Activated CD8-positive, alpha-beta T cell treated with anti-CD3 and anti-CD28 coated beads, Interleukin-2, amount 10 ng/mL, durations not matched to agents 7 days and 5 days (primary cell): ENCODE results near the gene MT1X. TPM values are rescaled to one million over a fixed set of nuclear protein-coding genes. Genes with fewer than 3 reads are reported as not detected.

ENCODE experiments used
- ATAC-seq: fragments of 150-1000 bp; cut with Tn5 transposase; one replicate; pipeline ENCODE4 v1.10.0; 2021; ENCODE audit warnings: moderate library complexity
- CTCF ChIA-PET: fragments of 350-600 bp; sonication (Branson Sonifier 250); formaldehyde crosslinking; loops from one replicate; lab custom pipeline; 2021; ENCODE audit warnings: antibody characterized with exemption; lab: Charles Lee
- POLR2A ChIA-PET: fragments of 350-600 bp; sonication (Branson Sonifier 250); formaldehyde crosslinking; loops from one replicate; lab custom pipeline; 2021; ENCODE audit warnings: antibody characterized with exemption; lab: Charles Lee
- DNase-seq: peaks from one replicate; pipeline ENCODE4 v3.0.0-alpha.2; 2020
- H3K27ac Mint-ChIP-seq: one replicate; pipeline ENCODE4 v1.8.0; 2021; ENCODE audit warnings: mild to moderate bottlenecking, mixed read lengths
- H3K27me3 Mint-ChIP-seq: one replicate; pipeline ENCODE4 v1.8.0; 2021; ENCODE audit warnings: low read depth, mixed read lengths
- H3K36me3 Mint-ChIP-seq: one replicate; pipeline ENCODE4 v1.8.0; 2021; ENCODE audit warnings: low read depth, mixed read lengths
- H3K4me1 Mint-ChIP-seq: one replicate; pipeline ENCODE4 v1.8.0; 2021; ENCODE audit warnings: low read depth, mixed read lengths
- H3K4me3 Mint-ChIP-seq: one replicate; pipeline ENCODE4 v1.8.0; 2021; ENCODE audit warnings: mild to moderate bottlenecking, mixed read lengths
- H3K9me3 Mint-ChIP-seq: one replicate; pipeline ENCODE4 v1.8.0; 2022; ENCODE audit warnings: mixed read lengths; ENCODE audit not compliant: insufficient read depth
- total RNA-seq, 2 experiments: library from RNA; stranded (reverse); gene quantifications; one replicate each; pipeline ENCODE4 v1.2.3, GENCODE V29; 2021

Gene MT1X
- total RNA-seq, 2 experiments from 2014 or later, result 85.3 to 86.0 TPM

DNA sequence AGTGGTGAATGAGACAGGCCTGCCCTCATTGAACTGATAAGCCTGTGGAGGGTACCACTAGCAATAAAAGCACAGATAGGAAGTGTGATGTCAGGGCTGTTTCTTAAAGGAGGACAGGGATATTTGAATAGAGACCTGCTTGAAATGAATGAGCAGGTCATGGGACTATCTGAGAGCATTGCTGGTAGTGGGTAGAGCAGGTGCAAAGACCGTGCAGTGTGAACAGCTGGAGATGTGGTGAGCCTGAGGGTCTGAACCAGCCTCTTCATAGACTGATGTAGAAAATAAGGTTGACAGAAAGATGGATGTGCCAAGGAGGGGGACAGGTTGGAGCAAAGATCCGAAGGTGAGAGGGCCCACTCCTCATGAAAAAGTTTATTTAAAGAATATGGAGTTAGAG, 50.1 kb downstream of the MT1X start:
- Mint-ChIP-seq H3K27ac (no peak overlapping the region), H3K9me3 (no peaks in the 10 kb centered on the region), H3K27me3 (no peaks in the 10 kb centered on the region), H3K36me3 (peaks cover 3% of the 10 kb centered on the region), H3K4me3 (no peak overlapping the region), H3K4me1 (peaks cover 24% of the 10 kb centered on the region)
- no peak for ATAC-seq
- DNase-seq, result no peak
- CTCF ChIA-PET, result interaction anchor here (1.2 kb wide), 1 partner anchor 31 kb away, joined by 4 read pairs; no protein-coding TSS in a partner anchor
- POLR2A ChIA-PET, result no interaction called here

DNA sequence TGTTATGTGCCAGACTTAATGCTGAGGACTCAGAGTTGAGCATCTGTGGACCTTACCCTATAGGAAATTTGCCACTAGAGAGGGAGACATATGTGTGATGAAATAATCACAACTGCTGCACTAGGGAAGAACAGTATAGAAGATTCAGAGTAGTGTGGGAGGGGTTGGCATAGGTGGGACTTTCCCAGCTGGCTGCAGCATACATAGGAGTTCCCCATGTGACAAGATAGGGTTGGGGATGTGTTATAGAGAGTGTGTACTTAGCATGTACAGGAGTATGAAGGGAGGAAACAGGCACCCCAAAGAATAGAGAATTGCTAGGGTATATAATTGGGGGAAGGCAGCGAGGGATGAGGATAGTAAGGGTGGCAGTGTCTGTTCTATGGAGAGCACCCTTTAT, 50.6 kb downstream of the MT1X start:
- ATAC-seq, result no peak
- peaks cover 21% of the 10 kb centered on the region for H3K4me1 Mint-ChIP-seq
- H3K36me3 Mint-ChIP-seq, result peaks cover 4% of the 10 kb centered on the region
- no peak overlapping the region for H3K27ac Mint-ChIP-seq
- no peaks in the 10 kb centered on the region for H3K27me3 Mint-ChIP-seq
- POLR2A ChIA-PET, result no interaction called here
- CTCF ChIA-PET, result interaction anchor here (1.2 to 1.8 kb wide), 2 partner anchors 24 to 31 kb away, joined by 4 to 6 read pairs; no protein-coding TSS in a partner anchor
- no peaks in the 10 kb centered on the region for H3K9me3 Mint-ChIP-seq
- no peak for DNase-seq
- H3K4me3 Mint-ChIP-seq, result no peak overlapping the region

Other genes starting within 250 kb of the MT1X start
- gene NUDT21, start 231.1 kb upstream of the MT1X start, total RNA-seq, result 100 to 1,000 TPM; 237 TPM
- 10 to 100 TPM; 41.8 to 42.0 TPM for gene OGFOD1, start 230.9 kb upstream of the MT1X start, total RNA-seq
- gene BBS2, start 162.4 kb upstream of the MT1X start, total RNA-seq, result 1 to 10 TPM; 8.4 to 9.6 TPM
- gene MT4, start 117.4 kb upstream of the MT1X start, total RNA-seq, result not detected
- gene MT3, start 92.9 kb upstream of the MT1X start, total RNA-seq, result 1 to 10 TPM; 6.2 to 7.5 TPM
- gene MT2A, start 73.9 kb upstream of the MT1X start, total RNA-seq, result 100 to 1,000 TPM; 186 to 210 TPM
- gene MT1E, start 56.7 kb upstream of the MT1X start, total RNA-seq, result 10 to 100 TPM; 65.0 to 74.8 TPM
- gene MT1M, start 49.8 kb upstream of the MT1X start, total RNA-seq, result not detected
- not detected for gene MT1A, start 43.8 kb upstream of the MT1X start, total RNA-seq
- gene MT1B, start 30.6 kb upstream of the MT1X start, total RNA-seq, result not detected
- 10 to 100 TPM; 25.8 to 28.0 TPM for gene MT1F, start 24.5 kb upstream of the MT1X start, total RNA-seq
- 10 to 100 TPM; 30.6 to 36.2 TPM for gene MT1G, start 14.4 kb upstream of the MT1X start, total RNA-seq
- 1 to 10 TPM in 1 of 2 experiments, under 1 TPM in 1; 0.84 to 1.9 TPM for gene MT1H, start 12.7 kb upstream of the MT1X start, total RNA-seq
- gene NUP93, start 47.7 kb downstream of the MT1X start, total RNA-seq, result 100 to 1,000 TPM; 129 to 143 TPM
- not detected for gene SLC12A3, start 182.7 kb downstream of the MT1X start, total RNA-seq
- 10 to 100 TPM; 88.2 to 95.2 TPM for gene HERPUD1, start 249.7 kb downstream of the MT1X start, total RNA-seq